Lower lobe of right lung (tissue), 2 donors: ENCODE data around the gene CAMK1G. TPM values are rescaled to one million over a fixed set of nuclear protein-coding genes. Genes with fewer than 3 reads are reported as not detected.

Experiments
- ATAC-seq, 2 donors: fragments of 200-7000 bp; cut with Tn5 transposase; one replicate each; pipeline ENCODE4 v1.9.1; 2020 to 2022; ENCODE audit warnings: mild to moderate bottlenecking in 2 of 2, moderate library complexity in 2 of 2
- DNase-seq: peaks from one replicate; pipeline ENCODE4 v3.0.0-alpha.2; 2020
- H3K27ac ChIP-seq: fragments of 200-600 bp; one replicate; pipeline ENCODE4 v1.8.0; 2022
- H3K27me3 ChIP-seq: fragments of 200-600 bp; one replicate; pipeline ENCODE4 v1.8.0; 2022; ENCODE audit warnings: low read depth
- H3K36me3 ChIP-seq: fragments of 200-600 bp; one replicate; pipeline ENCODE4 v1.8.0; 2022; ENCODE audit warnings: mild to moderate bottlenecking
- H3K4me1 ChIP-seq: fragments of 200-600 bp; one replicate; pipeline ENCODE4 v1.8.0; 2022
- H3K4me3 ChIP-seq: fragments of 200-600 bp; one replicate; pipeline ENCODE4 v1.8.0; 2022; ENCODE audit warnings: mild to moderate bottlenecking
- H3K9me3 ChIP-seq: fragments of 200-600 bp; one replicate; pipeline ENCODE4 v1.8.0; 2022
- intact Hi-C: fragments of 100-400 bp; cut with DNase I; formaldehyde crosslinking; loops from one replicate; pipeline ENCODE4 v1.11.0; 2022
- total RNA-seq: library from RNA; stranded (reverse); fragmentation: NEBNext Ultra II Directional; extraction: Animal tissue kit (Norgen Biotek cat#: 25700); gene quantifications from one replicate; pipeline ENCODE4 v1.2.1, GENCODE V29; 2021
- TF ChIP-seq, protein P1 (sequence below): fragments of 200-600 bp; IDR thresholded peaks from one replicate; pipeline ENCODE4 v1.8.0; 2022; ENCODE audit warnings: antibody characterized with exemption, mild to moderate bottlenecking
- donor health status: DM: no; HTN: yes; CAD: no; lungs with severe emphysema.

The CAMK1G gene
- total RNA-seq, 1 donor from 2014 or later = 0.56 TPM

DNA sequence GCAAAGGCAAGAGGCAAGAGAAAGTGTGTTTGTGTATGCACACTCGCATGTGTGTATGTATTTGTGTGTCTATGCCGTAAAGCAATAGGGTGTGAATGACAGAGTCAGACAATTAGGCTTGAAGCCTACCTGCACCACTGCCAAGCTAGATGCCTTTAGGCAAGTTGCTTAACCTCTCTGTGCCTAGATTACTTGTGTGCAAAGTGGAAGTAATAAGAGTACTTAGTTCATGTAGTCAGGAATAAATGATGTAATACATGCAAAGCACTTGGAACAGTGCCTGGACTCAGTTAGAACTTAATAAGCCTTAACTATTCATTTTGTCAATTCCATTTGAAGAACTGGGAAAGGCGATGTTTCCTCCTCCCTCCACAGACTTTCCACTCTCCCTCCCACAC lies 37.0 kb downstream of the CAMK1G start:
- Histone ChIP-seq H3K4me3 (no peak overlapping the region), H3K9me3 (no peaks in the 10 kb centered on the region), H3K27me3 (no peaks in the 10 kb centered on the region), H3K36me3 (peaks cover 15% of the 10 kb centered on the region), H3K4me1 (peaks cover 6% of the 10 kb centered on the region), H3K27ac (no peak overlapping the region)
- DNase-seq (no peak), ATAC-seq (peak in 1 of 2 donors; percentile 18)
- TF ChIP-seq, protein P1, sequence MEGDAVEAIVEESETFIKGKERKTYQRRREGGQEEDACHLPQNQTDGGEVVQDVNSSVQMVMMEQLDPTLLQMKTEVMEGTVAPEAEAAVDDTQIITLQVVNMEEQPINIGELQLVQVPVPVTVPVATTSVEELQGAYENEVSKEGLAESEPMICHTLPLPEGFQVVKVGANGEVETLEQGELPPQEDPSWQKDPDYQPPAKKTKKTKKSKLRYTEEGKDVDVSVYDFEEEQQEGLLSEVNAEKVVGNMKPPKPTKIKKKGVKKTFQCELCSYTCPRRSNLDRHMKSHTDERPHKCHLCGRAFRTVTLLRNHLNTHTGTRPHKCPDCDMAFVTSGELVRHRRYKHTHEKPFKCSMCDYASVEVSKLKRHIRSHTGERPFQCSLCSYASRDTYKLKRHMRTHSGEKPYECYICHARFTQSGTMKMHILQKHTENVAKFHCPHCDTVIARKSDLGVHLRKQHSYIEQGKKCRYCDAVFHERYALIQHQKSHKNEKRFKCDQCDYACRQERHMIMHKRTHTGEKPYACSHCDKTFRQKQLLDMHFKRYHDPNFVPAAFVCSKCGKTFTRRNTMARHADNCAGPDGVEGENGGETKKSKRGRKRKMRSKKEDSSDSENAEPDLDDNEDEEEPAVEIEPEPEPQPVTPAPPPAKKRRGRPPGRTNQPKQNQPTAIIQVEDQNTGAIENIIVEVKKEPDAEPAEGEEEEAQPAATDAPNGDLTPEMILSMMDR = no peak
- intact Hi-C loops = no loop called here

DNA sequence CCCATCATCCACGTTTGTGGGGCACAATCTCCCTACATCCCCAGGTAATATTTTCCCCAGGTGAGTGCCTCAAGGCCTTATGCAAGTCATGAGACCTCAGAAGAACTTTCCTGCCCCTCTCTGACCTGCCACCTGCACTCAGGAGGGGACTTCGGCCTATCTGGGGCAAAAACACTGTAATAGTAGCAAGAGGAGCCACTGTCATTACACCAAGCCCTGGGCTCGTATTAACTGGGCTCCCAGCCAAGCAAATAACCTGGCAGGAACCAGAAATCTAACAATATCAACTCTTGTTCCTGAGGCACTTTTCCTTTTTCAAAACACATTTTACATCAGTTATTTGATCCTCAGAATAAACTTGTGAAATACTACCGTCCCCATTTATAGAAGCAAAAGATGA lies 37.8 kb downstream of the CAMK1G start:
- Histone ChIP-seq H3K4me1 (peaks cover 10% of the 10 kb centered on the region), H3K27ac (no peak overlapping the region), H3K9me3 (no peaks in the 10 kb centered on the region), H3K4me3 (no peak overlapping the region), H3K27me3 (no peaks in the 10 kb centered on the region), H3K36me3 (peaks cover 14% of the 10 kb centered on the region)
- intact Hi-C loops = no loop called here
- TF ChIP-seq, protein P1 = no peak
- ATAC-seq = no peak
- no peak for DNase-seq

DNA sequence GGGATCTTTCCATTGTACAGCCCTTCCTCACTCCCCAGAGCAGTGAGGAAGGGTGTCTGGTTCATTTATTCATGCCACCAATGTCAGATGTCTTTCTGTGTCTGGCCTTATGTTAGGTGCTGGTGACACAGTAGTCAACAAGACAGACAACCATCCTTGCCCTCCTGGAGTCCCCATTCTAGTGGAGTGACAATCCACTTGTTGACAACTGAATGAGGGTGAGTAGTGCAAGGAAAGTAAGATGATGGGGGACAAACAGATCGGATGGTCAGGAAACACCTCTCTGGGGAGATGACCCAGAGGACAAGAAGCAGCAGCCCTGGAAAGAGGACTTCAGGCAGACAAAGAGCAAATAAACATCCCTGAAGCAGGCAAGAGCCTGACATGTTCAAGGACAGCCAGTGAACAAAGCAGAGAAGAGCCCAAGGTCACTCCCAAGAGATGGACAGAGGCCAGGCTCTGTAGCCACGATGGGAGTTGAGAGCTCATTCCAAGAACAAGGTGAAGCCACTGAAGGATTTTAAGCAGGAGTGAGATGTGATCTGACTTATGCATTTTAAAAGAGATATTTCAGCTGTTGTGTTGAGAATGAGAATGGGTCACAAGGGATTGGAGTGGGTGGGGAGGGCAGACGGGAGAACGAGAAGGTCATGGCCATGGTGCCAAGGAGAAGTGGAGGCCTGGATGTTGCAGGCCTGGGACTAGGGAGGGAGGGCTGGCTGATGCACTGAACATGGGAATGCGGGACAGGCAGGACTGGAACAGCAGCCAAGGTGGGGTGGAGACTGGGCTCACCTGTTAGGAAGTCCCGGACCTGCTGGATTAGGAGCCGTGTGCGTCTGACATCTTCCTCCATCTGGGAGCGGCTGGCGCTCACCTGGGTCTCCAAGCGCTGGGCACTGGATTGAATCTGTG lies 38.5 kb downstream of the CAMK1G start:
- Histone ChIP-seq H3K9me3 (no peaks in the 10 kb centered on the region), H3K4me1 (peaks cover 17% of the 10 kb centered on the region), H3K27me3 (no peaks in the 10 kb centered on the region), H3K4me3 (no peak overlapping the region), H3K27ac (no peak overlapping the region), H3K36me3 (peaks cover 10% of the 10 kb centered on the region)
- no peak for DNase-seq
- ATAC-seq = no peak
- intact Hi-C loops = no loop called here
- TF ChIP-seq, protein P1 = no peak

DNA sequence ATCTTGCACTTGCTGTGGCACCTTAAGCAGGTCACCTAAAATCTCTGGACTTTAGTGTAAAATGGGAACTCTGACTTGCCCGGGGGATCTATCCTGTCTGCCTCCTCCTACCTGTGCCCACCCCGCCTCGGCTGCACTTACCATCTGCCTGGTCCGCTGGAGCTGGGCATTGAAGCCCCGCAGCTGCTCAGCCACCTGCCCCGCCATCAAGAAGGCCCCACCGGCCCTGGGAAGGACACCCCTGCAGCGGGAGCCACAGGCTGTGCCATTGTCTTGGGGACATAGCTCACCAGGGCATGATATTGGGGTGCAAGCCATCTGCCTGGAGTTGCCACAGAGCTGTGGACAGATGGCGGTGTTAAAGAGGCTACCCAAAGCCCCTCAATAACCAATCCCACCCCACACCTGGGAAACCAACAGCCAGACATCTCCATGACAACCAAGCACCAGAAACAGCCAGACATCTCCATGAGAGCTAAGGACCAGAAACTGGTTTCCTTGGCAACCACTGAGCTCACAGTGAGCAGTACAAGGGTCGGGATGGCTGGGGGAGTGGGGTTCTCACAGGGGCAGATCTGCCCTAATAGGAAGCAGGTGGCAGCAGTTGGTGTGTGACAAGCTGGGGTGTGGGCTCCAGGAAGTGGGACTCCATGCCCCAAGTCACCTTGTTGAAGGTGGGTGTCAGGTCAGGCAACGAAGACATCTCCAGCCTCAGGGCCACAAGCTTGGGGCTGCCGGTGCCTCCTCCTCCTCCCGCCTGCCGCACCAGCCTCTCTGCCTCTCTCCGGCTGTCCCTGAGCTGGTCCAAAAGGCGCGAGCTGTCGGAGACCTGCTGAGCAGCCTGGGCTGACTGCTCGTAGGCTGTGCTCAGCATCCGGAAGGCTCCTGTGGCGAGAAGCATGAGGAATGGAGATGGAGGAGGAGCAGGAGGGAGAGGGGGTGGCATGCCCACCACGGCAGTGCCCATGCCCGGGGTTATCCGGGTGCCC lies 39.6 kb downstream of the CAMK1G start:
- peaks cover 27% of the 10 kb centered on the region for H3K4me1 ChIP-seq
- ATAC-seq = no peak
- H3K36me3 ChIP-seq = peaks cover 10% of the 10 kb centered on the region

More for the DNA sequence above, 39.6 kb downstream of the CAMK1G start:
- no peak for DNase-seq
- intact Hi-C loops = no loop called here
- H3K27ac ChIP-seq = no peak overlapping the region
- H3K27me3 ChIP-seq = no peaks in the 10 kb centered on the region
- TF ChIP-seq, protein P1 = no peak
- H3K4me3 ChIP-seq = no peak overlapping the region
- no peaks in the 10 kb centered on the region for H3K9me3 ChIP-seq
